ENCODE results near the gene C4orf54.

C4orf54 gene

GRCh38 chr4:99628040-99628439, 29.6 kb downstream of the C4orf54 start:
- no peak for TF ChIP-seq ISL1 (CRISPR knock-in tag; IDR thresholded peaks at IDR 0.05)
- no peak for TF ChIP-seq ZFP30 (CRISPR knock-in tag; IDR thresholded peaks at IDR 0.05)
- no peak for TF ChIP-seq OSR1 (CRISPR knock-in tag; IDR thresholded peaks at IDR 0.05)
- TF ChIP-seq RARB (CRISPR knock-in tag; IDR thresholded peaks at IDR 0.05) = no peak
- TF ChIP-seq CSRNP3 (CRISPR knock-in tag; IDR thresholded peaks at IDR 0.05) = no peak
- TF ChIP-seq BACH2 (CRISPR knock-in tag; IDR thresholded peaks at IDR 0.05; ENCODE audit: borderline replicate concordance) = no peak
- TF ChIP-seq ZNF565 (CRISPR knock-in tag; conservative IDR thresholded peaks at IDR 0.05; ENCODE audit: low read depth) = no peak
- TF ChIP-seq ZNF8 (CRISPR knock-in tag; IDR thresholded peaks at IDR 0.05) = no peak
- TF ChIP-seq TOX (CRISPR knock-in tag; IDR thresholded peaks at IDR 0.05; ENCODE audit: borderline replicate concordance) = no peak
- no peak for TF ChIP-seq ZFP3 (CRISPR knock-in tag; IDR thresholded peaks at IDR 0.05)
- TF ChIP-seq, protein P1, sequence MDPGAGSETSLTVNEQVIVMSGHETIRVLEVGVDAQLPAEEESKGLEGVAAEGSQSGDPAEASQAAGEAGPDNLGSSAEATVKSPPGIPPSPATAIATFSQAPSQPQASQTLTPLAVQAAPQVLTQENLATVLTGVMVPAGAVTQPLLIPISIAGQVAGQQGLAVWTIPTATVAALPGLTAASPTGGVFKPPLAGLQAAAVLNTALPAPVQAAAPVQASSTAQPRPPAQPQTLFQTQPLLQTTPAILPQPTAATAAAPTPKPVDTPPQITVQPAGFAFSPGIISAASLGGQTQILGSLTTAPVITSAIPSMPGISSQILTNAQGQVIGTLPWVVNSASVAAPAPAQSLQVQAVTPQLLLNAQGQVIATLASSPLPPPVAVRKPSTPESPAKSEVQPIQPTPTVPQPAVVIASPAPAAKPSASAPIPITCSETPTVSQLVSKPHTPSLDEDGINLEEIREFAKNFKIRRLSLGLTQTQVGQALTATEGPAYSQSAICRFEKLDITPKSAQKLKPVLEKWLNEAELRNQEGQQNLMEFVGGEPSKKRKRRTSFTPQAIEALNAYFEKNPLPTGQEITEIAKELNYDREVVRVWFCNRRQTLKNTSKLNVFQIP (CRISPR knock-in tag; IDR thresholded peaks at IDR 0.05; ENCODE audit: borderline replicate concordance, low read depth) = no peak
- TF ChIP-seq TSHZ2 (CRISPR knock-in tag; IDR thresholded peaks at IDR 0.05) = no peak
- ATAC-seq = no peak

GRCh38 chr4:99625369-99625768, 32.3 kb downstream of the C4orf54 start:
- TF ChIP-seq ZNF70 (CRISPR knock-in tag; IDR thresholded peaks at IDR 0.05) (no peak), ZNF8 (CRISPR knock-in tag; IDR thresholded peaks at IDR 0.05) (no peak), ZNF565 (CRISPR knock-in tag; conservative IDR thresholded peaks at IDR 0.05; ENCODE audit: low read depth) (no peak), SNAI2 (CRISPR knock-in tag; IDR thresholded peaks at IDR 0.05) (no peak), PPARA (CRISPR knock-in tag; IDR thresholded peaks at IDR 0.05; ENCODE audit: borderline replicate concordance) (no peak), TCF4 (CRISPR knock-in tag; IDR thresholded peaks at IDR 0.05; ENCODE audit: borderline replicate concordance) (no peak), ZFP30 (CRISPR knock-in tag; IDR thresholded peaks at IDR 0.05) (no peak), CSRNP3 (CRISPR knock-in tag; IDR thresholded peaks at IDR 0.05) (no peak), CSDC2 (CRISPR knock-in tag; IDR thresholded peaks at IDR 0.05) (no peak), OSR1 (CRISPR knock-in tag; IDR thresholded peaks at IDR 0.05) (no peak), TSHZ2 (CRISPR knock-in tag; IDR thresholded peaks at IDR 0.05) (no peak), GLIS3 (CRISPR knock-in tag; IDR thresholded peaks at IDR 0.05) (no peak)
- ATAC-seq = no peak

DNA sequence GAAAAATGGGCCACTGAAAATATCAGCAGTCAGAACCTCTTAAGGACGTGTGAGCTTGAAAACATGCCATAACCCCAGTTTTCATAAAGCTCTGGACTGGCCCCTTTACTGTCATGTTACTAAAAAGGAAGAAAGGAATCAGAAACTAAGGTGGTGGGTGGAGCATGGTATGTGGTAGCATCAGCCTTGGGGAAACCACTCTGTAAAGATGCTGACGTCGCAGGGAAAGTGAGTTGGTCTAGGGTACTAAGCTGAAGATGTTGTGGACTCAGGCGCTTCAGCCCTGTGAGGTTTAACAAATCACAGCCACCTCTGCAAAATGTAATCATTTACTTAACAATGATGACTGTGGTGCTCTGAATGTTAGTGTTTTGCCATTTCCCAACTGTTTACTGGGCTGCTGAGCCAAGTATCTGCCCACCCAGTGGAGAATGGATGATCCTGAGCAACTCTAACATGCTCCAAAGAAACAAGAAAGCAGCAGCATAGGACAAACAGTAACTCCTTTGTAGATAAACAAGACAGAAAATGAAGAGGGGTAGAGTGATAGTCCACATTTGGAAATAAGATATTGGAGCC, 33.4 kb downstream of the C4orf54 start:
- ATAC-seq = no peak
- TF ChIP-seq, protein P1 (CRISPR knock-in tag; IDR thresholded peaks at IDR 0.05; ENCODE audit: borderline replicate concordance, low read depth) = no peak
- TF ChIP-seq ESRRG (CRISPR knock-in tag; IDR thresholded peaks at IDR 0.05) (no peak), ARNTL (CRISPR knock-in tag; IDR thresholded peaks at IDR 0.05; ENCODE audit: borderline replicate concordance, low read depth) (no peak), ISL1 (CRISPR knock-in tag; IDR thresholded peaks at IDR 0.05) (no peak)

Measured in SK-N-SH treated with all-trans-retinoic acid at 6 μM for 48 hours (cell line).